HL-60 (cell line): Measurements from ENCODE around the gene PARVB.

Experiments used
- CTCF ChIP-seq: IDR thresholded peaks from one replicate; pipeline ENCODE4 v1.5.1; 2011; ENCODE audit warnings: low read length, control low read depth, inconsistent platforms; ENCODE audit not compliant: insufficient read depth
- GABPA ChIP-seq: IDR thresholded peaks from 2 replicates; pipeline ENCODE4 v1.6.1; 2012; ENCODE audit warnings: low read depth
- POLR2AphosphoS5 ChIP-seq: IDR thresholded peaks from 2 replicates; pipeline ENCODE4 v1.6.1; 2012; ENCODE audit warnings: low read depth
- REST ChIP-seq: IDR thresholded peaks from 2 replicates; pipeline ENCODE4 v1.6.1; 2012; ENCODE audit warnings: low read depth; ENCODE audit not compliant: insufficient replicate concordance
- SPI1 ChIP-seq: IDR thresholded peaks from 2 replicates; pipeline ENCODE4 v1.6.1; 2012; ENCODE audit warnings: low read depth, mild to moderate bottlenecking, borderline replicate concordance

- TF ChIP-seq REST (no peak), CTCF (no peak), POLR2AphosphoS5 (no peak), SPI1 (no peak), GABPA (no peak)
These were observed 85.3 kb downstream of the PARVB start for GRCh38 chr22:44109416-44109815.
